ENCODE data around the gene AURKB. TPM values are rescaled to one million over a fixed set of nuclear protein-coding genes. Genes with fewer than 3 reads are reported as not detected.

AURKB gene
- total RNA-seq, 2 donors from 2014 or later: 6.4 to 22.4 TPM

Small RNA genes lying within 50 kb of the gene (microRNA-seq; reads per million reads assigned to microRNA genes)
- gene MIR4521: 2.7 to 9.5 reads per million in 2 donors

Other genes starting within 250 kb of the AURKB start
- gene GUCY2D, start 208.0 kb downstream of the AURKB start, total RNA-seq: not detected
- 1 to 10 TPM in 1 of 2 donors, under 1 TPM in 1; 0.55 to 2.5 TPM for gene ALOX15B, start 171.5 kb downstream of the AURKB start, total RNA-seq
- under 1 TPM in 1 of 2 donors, not detected in 1; 0.82 TPM for gene ALOX12B, start 122.9 kb downstream of the AURKB start, total RNA-seq
- gene ALOXE3, start 92.1 kb downstream of the AURKB start, total RNA-seq: not detected
- not detected for gene HES7, start 86.5 kb downstream of the AURKB start, total RNA-seq
- gene PER1, start 58.2 kb downstream of the AURKB start, total RNA-seq: 100 to 1,000 TPM in 1 of 2 donors, 10 to 100 TPM in 1; 35.0 to 113 TPM
- 10 to 100 TPM; 45.1 to 56.3 TPM for gene VAMP2, start 47.6 kb downstream of the AURKB start, total RNA-seq
- 10 to 100 TPM; 11.3 to 12.6 TPM for gene TMEM107, start 34.2 kb downstream of the AURKB start, total RNA-seq
- gene BORCS6, start 20.4 kb downstream of the AURKB start, total RNA-seq: 10 to 100 TPM; 12.2 to 13.3 TPM
- gene CTC1, start 37.5 kb upstream of the AURKB start, total RNA-seq: 10 to 100 TPM; 38.7 to 38.8 TPM
- gene PFAS, start 38.7 kb upstream of the AURKB start, total RNA-seq: 10 to 100 TPM; 17.0 to 23.9 TPM
- 10 to 100 TPM; 11.8 to 13.4 TPM for gene RANGRF, start 78.1 kb upstream of the AURKB start, total RNA-seq
- gene SLC25A35, start 84.8 kb upstream of the AURKB start, total RNA-seq: 10 to 100 TPM in 1 of 2 donors, 1 to 10 TPM in 1; 7.2 to 11.8 TPM
- 1 to 10 TPM; 1.7 to 2.6 TPM for gene ARHGEF15, start 99.7 kb upstream of the AURKB start, total RNA-seq
- not detected for gene ODF4, start 129.3 kb upstream of the AURKB start, total RNA-seq
- 1,000 to 10,000 TPM; 1,187 to 1,236 TPM for gene RPL26, start 172.6 kb upstream of the AURKB start, total RNA-seq
- gene RNF222, start 187.3 kb upstream of the AURKB start, total RNA-seq: not detected
- gene NDEL1, start 225.3 kb upstream of the AURKB start, total RNA-seq: 10 to 100 TPM; 52.0 to 65.4 TPM